Activated T-helper 9 cell treated with anti-CD3 and anti-CD28 coated beads, Interleukin-2, amount 50 U/mL, for 16 hours (primary cell): ENCODE data around the gene RPGRIP1L.

Experiments
- DNase-seq: peaks from one replicate; pipeline ENCODE4 v3.0.0-alpha.2; 2020; ENCODE audit warnings: low read depth

RPGRIP1L gene

GRCh38 chr16:53600616-53601015 lies 103.0 kb downstream of the RPGRIP1L start:
- DNase-seq: no peak

- no peak for DNase-seq
These were observed 103.5 kb downstream of the RPGRIP1L start for GRCh38 chr16:53600126-53600525.

GRCh38 chr16:53599548-53599947 lies 104.1 kb downstream of the RPGRIP1L start:
- no peak for DNase-seq

- no peak for DNase-seq
These were observed 105.0 kb downstream of the RPGRIP1L start for GRCh38 chr16:53598511-53599275.

GRCh38 chr16:53597776-53598175 lies 105.9 kb downstream of the RPGRIP1L start:
- DNase-seq: no peak

GRCh38 chr16:53588081-53588648 lies 115.5 kb downstream of the RPGRIP1L start:
- DNase-seq: no peak

- no peak for DNase-seq
These were observed 120.3 kb downstream of the RPGRIP1L start for GRCh38 chr16:53583401-53583800.

GRCh38 chr16:53581784-53582183 lies 121.9 kb downstream of the RPGRIP1L start:
- no peak for DNase-seq

- DNase-seq: no peak
These were observed 123.4 kb downstream of the RPGRIP1L start for GRCh38 chr16:53580038-53580802.

- no peak for DNase-seq
These were observed 126.8 kb downstream of the RPGRIP1L start for GRCh38 chr16:53576904-53577303.

- DNase-seq: no peak
These were observed 127.4 kb downstream of the RPGRIP1L start for GRCh38 chr16:53576210-53576609.

GRCh38 chr16:53571763-53572162 lies 131.9 kb downstream of the RPGRIP1L start:
- DNase-seq: no peak

- DNase-seq: no peak
These were observed 137.0 kb downstream of the RPGRIP1L start for GRCh38 chr16:53566552-53567245.

GRCh38 chr16:53565296-53565863 lies 138.3 kb downstream of the RPGRIP1L start:
- no peak for DNase-seq

- no peak for DNase-seq
These were observed 140.2 kb downstream of the RPGRIP1L start for GRCh38 chr16:53563426-53563825.

- no peak for DNase-seq
These were observed 142.4 kb downstream of the RPGRIP1L start for GRCh38 chr16:53561101-53561888.

GRCh38 chr16:53559270-53559951 lies 144.2 kb downstream of the RPGRIP1L start:
- DNase-seq: no peak

- no peak for DNase-seq
These were observed 144.9 kb downstream of the RPGRIP1L start for GRCh38 chr16:53558710-53559109.

GRCh38 chr16:53556521-53556920 lies 147.1 kb downstream of the RPGRIP1L start:
- DNase-seq: no peak

- DNase-seq: peak; percentile 6
These were observed 153.5 kb downstream of the RPGRIP1L start for GRCh38 chr16:53549970-53550690.
